BLaER1 (cell line): ENCODE measurements around the gene SRRM2.

Experiments
- H3K27ac ChIP-seq: shearing (Covaris generic); formaldehyde crosslinking; 2 replicates; pipeline ENCODE4 v1.8.1; 2022
- H3K27me3 ChIP-seq: shearing (Covaris generic); formaldehyde crosslinking; 2 replicates; pipeline ENCODE4 v1.8.1; 2022
- H3K36me3 ChIP-seq: shearing (Covaris generic); formaldehyde crosslinking; 2 replicates; pipeline ENCODE4 v1.8.1; 2022
- H3K4me1 ChIP-seq: shearing (Covaris generic); formaldehyde crosslinking; 2 replicates; pipeline ENCODE4 v1.8.1; 2022
- H3K4me2 ChIP-seq: shearing (Covaris generic); formaldehyde crosslinking; 2 replicates; pipeline ENCODE4 v1.8.1; 2022
- H3K4me3 ChIP-seq: shearing (Covaris generic); formaldehyde crosslinking; 2 replicates; pipeline ENCODE4 v1.8.1; 2022
- H3K9ac ChIP-seq: shearing (Covaris generic); formaldehyde crosslinking; 2 replicates; pipeline ENCODE4 v1.8.1; 2022
- H3K9me3 ChIP-seq: shearing (Covaris generic); formaldehyde crosslinking; 2 replicates; pipeline ENCODE4 v1.8.1; 2022
- H4K20me1 ChIP-seq: shearing (Covaris generic); formaldehyde crosslinking; 2 replicates; pipeline ENCODE4 v1.8.1; 2022
- Cebpa-rat ChIP-seq: shearing (Covaris generic); IDR thresholded peaks from 2 replicates; pipeline ENCODE4 v1.8.1; 2022

Gene SRRM2

GRCh38 chr16:2713985-2714774 lies 38.3 kb upstream of the SRRM2 start:
- H3K4me2 ChIP-seq, result peak overlapping the region; percentile 84
- H3K27ac ChIP-seq, result no peak overlapping the region
- H3K27me3 ChIP-seq, result no peaks in the 10 kb centered on the region
- H3K4me3 ChIP-seq, result no peak overlapping the region
- peaks cover 84% of the 10 kb centered on the region for H3K4me1 ChIP-seq
- H3K9me3 ChIP-seq, result no peaks in the 10 kb centered on the region
- H4K20me1 ChIP-seq, result peaks cover 63% of the 10 kb centered on the region
- no peak for TF ChIP-seq Cebpa-rat
- peaks cover 9% of the 10 kb centered on the region for H3K36me3 ChIP-seq
- H3K9ac ChIP-seq, result no peak overlapping the region

DNA sequence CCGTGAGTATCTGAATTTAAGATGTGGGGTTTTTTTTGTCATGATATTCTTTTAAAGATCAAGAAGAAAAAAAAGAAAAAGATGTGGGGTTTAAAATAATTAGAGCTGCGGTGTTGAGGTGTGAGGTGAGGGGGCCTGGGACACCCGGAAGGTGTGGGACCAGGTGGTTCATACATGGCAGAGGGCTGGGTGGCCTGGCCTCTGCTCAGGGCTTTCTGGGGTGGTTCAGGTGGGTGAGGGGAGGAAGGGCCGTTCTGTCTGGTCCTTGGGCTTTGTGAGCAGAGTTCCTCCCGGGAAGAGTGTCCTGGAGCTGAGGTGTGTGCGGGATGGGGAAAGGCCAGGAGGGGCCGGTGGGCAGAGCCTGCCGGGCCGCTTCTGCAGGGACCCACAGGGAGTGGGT lies 37.4 kb upstream of the SRRM2 start:
- no peaks in the 10 kb centered on the region for H3K9me3 ChIP-seq

DNA sequence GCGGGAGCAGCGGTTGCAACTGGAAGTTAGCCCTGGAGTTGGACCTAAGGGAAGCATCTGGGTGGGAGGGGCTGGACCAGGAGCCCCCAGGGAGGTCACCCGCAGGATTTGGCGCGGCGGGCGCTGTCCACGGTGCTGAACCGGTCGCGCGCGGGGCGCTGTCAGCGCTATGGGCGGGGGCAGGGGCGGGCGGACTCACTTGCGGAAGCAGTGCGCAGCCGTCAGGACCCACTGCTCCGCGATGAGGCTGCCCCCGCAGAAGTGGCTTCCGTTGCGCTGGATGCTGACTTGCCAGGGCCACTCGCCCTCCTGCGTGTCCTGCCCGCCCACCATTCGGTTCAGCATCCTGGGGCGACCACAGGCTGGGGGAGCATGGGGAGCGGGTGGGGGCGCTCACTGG lies 36.9 kb upstream of the SRRM2 start:
- Histone ChIP-seq H3K4me1 (peaks cover 84% of the 10 kb centered on the region), H4K20me1 (peaks cover 49% of the 10 kb centered on the region), H3K36me3 (no peaks in the 10 kb centered on the region), H3K4me3 (peak overlapping the region; percentile 38; the same call in 1 of the 2 replicates), H3K4me2 (peak overlapping the region; percentile 84), H3K9ac (no peak overlapping the region), H3K9me3 (no peaks in the 10 kb centered on the region), H3K27ac (no peak overlapping the region), H3K27me3 (no peaks in the 10 kb centered on the region)
- TF ChIP-seq Cebpa-rat, result no peak

More for the DNA sequence above, 37.4 kb upstream of the SRRM2 start:
- H3K4me1 ChIP-seq, result peaks cover 84% of the 10 kb centered on the region
- H3K36me3 ChIP-seq, result peaks cover under 1% of the 10 kb centered on the region; the same call in 1 of the 2 replicates
- H3K27me3 ChIP-seq, result no peaks in the 10 kb centered on the region
- no peak overlapping the region for H3K4me3 ChIP-seq
- no peak overlapping the region for H3K9ac ChIP-seq
- no peak for TF ChIP-seq Cebpa-rat
- no peak overlapping the region for H3K27ac ChIP-seq
- peaks cover 54% of the 10 kb centered on the region for H4K20me1 ChIP-seq
- H3K4me2 ChIP-seq, result peak overlapping the region; percentile 84

- Histone ChIP-seq H3K4me2 (peak overlapping the region; percentile 84), H3K4me3 (peak overlapping the region; percentile 38; the same call in 1 of the 2 replicates), H3K9ac (no peak overlapping the region)
These were observed 36.2 kb upstream of the SRRM2 start for GRCh38 chr16:2715966-2716885.

GRCh38 chr16:2716948-2717347 lies 35.5 kb upstream of the SRRM2 start:
- Histone ChIP-seq H3K27ac (no peak overlapping the region), H4K20me1 (peaks cover 38% of the 10 kb centered on the region), H3K4me2 (peak overlapping the region; percentile 61), H3K4me1 (peaks cover 79% of the 10 kb centered on the region), H3K9me3 (no peaks in the 10 kb centered on the region), H3K4me3 (no peak overlapping the region), H3K36me3 (no peaks in the 10 kb centered on the region), H3K27me3 (no peaks in the 10 kb centered on the region), H3K9ac (no peak overlapping the region)
- no peak for TF ChIP-seq Cebpa-rat

More at GRCh38 chr16:2715966-2716885, 36.2 kb upstream of the SRRM2 start:
- Histone ChIP-seq H3K36me3 (no peaks in the 10 kb centered on the region), H3K27ac (no peak overlapping the region), H3K9me3 (no peaks in the 10 kb centered on the region), H3K4me1 (peaks cover 79% of the 10 kb centered on the region), H4K20me1 (peaks cover 42% of the 10 kb centered on the region), H3K27me3 (no peaks in the 10 kb centered on the region)
- TF ChIP-seq Cebpa-rat, result no peak

DNA sequence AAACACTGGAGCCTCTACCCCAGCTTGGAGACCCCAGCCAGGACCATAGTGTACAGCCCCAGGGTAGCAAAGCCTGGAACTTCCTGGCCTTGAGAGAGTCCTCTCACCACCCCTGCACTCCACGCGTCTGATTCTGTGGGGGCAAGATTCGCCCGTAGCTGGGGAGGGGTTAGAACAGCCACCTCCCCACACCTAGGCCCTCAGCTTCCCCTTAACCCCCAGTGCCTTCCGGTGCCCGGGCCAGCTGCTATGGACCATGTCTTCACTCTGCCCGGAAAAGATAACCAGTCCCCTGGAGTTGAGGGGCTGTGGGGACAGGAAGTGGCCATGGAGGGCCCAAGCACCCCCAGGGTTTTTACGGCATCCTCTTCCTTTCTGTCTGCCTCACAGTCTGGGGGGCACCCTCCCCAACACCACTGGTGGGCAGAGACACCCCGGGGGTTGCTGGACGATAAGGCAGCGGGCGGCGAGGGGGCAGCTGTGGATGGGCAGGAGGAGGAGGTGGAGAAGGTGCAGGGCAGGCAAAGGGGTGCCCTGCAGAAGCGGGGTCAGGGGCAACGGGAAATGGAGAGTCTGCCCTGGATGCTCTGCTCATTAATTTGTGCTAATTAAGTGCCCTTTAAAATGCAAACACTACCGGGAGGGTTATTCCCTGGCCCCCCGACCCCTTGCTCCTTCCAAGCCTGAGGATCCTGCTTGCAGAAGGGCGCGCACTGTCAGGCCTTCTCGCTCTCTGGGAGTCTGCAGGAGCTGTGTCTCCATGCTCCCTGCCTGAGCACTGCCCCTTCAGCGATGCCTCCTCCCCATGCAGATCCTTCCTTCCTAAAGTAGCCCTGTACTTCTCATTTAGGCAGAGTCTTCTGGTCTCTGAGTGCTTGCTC lies 34.8 kb upstream of the SRRM2 start:
- peak overlapping the region; percentile 29; the same call in 1 of the 2 replicates for H3K9ac ChIP-seq
- H3K27ac ChIP-seq, result no peak overlapping the region
- no peak for TF ChIP-seq Cebpa-rat
- peaks cover 31% of the 10 kb centered on the region for H4K20me1 ChIP-seq
- H3K4me2 ChIP-seq, result peak overlapping the region; percentile 61
- H3K4me3 ChIP-seq, result no peak overlapping the region
- H3K9me3 ChIP-seq, result no peaks in the 10 kb centered on the region
- H3K4me1 ChIP-seq, result peaks cover 76% of the 10 kb centered on the region
- no peaks in the 10 kb centered on the region for H3K36me3 ChIP-seq
- no peaks in the 10 kb centered on the region for H3K27me3 ChIP-seq

- H3K27ac ChIP-seq, result peak overlapping the region; percentile 88; the same call in 1 of the 2 replicates
- peak overlapping the region; percentile 86 for H3K4me2 ChIP-seq
- no peak for TF ChIP-seq Cebpa-rat
- peaks cover 18% of the 10 kb centered on the region for H4K20me1 ChIP-seq
- no peaks in the 10 kb centered on the region for H3K36me3 ChIP-seq
- H3K9ac ChIP-seq, result peak overlapping the region; percentile 86; the same call in 1 of the 2 replicates
- peaks cover 60% of the 10 kb centered on the region for H3K4me1 ChIP-seq
- no peaks in the 10 kb centered on the region for H3K9me3 ChIP-seq
- H3K27me3 ChIP-seq, result no peaks in the 10 kb centered on the region
- H3K4me3 ChIP-seq, result no peak overlapping the region
These were observed 32.9 kb upstream of the SRRM2 start for GRCh38 chr16:2719328-2720063.

DNA sequence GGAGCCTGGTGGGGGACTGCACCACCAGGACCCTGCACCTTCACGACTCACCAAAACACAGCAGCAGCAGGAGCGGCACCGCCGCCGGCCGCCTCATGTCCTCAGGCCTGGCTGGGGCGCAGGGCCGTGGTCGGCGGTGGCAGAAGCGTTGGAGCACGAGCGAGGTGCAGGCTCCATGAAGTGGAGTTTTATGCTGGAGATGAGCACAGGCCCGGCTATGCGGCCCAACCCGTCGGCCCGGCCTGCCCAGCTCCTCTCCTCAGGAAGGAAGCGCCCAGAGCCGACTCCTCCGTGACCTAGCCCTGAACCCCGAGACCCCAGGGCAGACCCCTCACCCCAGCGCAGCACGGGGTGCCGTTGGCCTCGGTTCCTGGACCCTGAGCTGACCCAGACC lies 32.4 kb upstream of the SRRM2 start, which contains the start of gene PRSS27:
PRSS27 (minus strand) TSS at position 161 of the 394 bp plus-strand sequence; CDS start at position 97, 64 bp downstream.
- Histone ChIP-seq H3K9ac (peak within 1 kb of the TSS; percentile 86), H3K4me2 (peak within 1 kb of the TSS; percentile 86), H3K36me3 (no peaks in the 10 kb centered on the region), H3K9me3 (no peaks in the 10 kb centered on the region), H3K4me1 (peaks cover 54% of the 10 kb centered on the region), H3K4me3 (peak within 1 kb of the TSS; percentile 69), H3K27ac (peak within 1 kb of the TSS; percentile 88), H3K27me3 (no peaks in the 10 kb centered on the region), H4K20me1 (peaks cover 12% of the 10 kb centered on the region)
- no peak for TF ChIP-seq Cebpa-rat
